ENCODE measurements around the gene MRPL53.
"Not testable (repeated sequence)": the region's sequence is repeated elsewhere in the genome, so short reads cannot be mapped to it uniquely, and the experiment has no call there.

The MRPL53 gene

GRCh38 chr2:74447230-74447999 lies 25.1 kb downstream of the MRPL53 start:
- DNase-seq: no peak

- no peak for DNase-seq
Observed at GRCh38 chr2:74444498-74445318, 27.8 kb downstream of the MRPL53 start.

DNA sequence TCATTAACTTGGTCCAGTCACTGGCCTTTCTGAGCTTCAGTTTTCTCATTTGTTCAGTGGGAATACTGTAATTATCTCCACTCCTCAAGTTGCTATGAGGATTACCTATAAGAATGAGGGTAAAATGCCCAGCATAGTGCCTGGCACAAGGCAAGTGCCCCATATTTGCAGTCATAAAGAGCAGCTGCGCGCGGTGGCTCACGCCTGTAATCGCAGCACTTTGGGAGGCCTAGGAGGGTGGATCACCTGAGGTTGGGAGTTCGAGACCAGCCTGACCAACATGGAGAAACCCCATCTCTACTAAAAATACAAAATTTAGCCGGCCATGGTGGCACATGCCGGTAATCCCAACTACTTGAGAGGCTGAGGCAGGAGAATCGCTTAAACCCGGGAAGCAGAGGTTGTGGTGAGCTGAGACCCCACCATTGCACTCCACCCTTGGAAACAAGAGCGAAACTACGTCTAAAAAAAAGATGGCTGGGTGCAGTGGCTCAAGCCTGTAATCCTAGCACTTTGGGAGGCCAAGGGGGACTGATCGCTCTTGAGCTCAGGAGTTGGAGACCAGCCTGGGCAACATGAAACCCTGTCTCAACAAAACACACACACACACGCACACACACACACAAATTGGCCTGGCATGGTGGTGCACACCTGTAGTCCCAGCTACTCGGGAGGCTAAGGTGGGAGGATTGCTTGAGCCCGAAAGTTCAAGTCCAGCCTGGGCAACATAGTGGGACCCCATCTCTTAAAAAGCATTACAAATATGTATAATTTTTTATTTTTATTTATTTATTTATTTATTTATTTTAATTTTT lies 29.8 kb downstream of the MRPL53 start:
- DNase-seq: not testable (repeated sequence)

DNA sequence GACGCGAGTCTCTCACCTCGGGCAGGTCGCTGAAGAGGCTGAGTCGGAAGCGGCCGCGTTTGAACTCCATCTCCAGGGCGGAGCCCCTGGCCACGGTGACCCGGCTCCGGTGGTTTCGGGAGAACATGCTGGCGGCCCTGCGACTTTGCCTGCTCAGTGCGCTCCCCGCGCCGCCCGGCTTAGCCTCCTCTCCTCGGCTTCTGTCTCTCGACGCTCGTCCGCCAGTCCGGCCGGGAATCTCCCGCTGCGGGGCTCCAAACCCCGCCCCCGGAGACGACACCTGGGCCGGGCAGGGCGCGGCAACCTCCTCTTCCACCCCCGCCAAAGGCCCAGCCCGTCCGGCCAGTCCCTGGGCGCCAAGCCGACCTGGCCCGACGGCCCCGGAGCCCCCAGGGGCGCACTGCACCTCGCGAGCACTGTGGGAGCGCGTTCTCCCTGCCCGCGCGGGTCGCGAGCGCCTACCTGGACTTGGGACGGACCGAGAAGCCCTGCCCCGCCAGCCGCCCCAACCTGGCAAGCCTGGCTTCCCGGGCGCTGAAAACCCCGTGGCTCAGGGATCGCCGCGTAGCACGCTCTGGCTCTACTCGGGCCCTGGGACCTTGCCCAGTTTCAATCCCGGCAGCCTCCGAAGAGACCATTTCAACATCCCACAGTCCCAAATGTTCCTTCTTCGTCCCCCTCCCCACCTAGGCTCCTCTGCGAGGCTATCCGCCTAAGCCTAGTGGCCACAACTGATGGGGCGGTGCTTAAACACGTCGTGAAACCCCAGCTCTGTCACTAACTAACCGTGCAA lies 30.6 kb downstream of the MRPL53 start, which contains the start of gene RTKN:
RTKN (minus strand) TSS at position 248 of the 793 bp plus-strand sequence; CDS start at position 127, 121 bp downstream.
- DNase-seq: no peak

- no peak for DNase-seq
Observed at GRCh38 chr2:74441170-74441689, 31.2 kb downstream of the MRPL53 start.

DNA sequence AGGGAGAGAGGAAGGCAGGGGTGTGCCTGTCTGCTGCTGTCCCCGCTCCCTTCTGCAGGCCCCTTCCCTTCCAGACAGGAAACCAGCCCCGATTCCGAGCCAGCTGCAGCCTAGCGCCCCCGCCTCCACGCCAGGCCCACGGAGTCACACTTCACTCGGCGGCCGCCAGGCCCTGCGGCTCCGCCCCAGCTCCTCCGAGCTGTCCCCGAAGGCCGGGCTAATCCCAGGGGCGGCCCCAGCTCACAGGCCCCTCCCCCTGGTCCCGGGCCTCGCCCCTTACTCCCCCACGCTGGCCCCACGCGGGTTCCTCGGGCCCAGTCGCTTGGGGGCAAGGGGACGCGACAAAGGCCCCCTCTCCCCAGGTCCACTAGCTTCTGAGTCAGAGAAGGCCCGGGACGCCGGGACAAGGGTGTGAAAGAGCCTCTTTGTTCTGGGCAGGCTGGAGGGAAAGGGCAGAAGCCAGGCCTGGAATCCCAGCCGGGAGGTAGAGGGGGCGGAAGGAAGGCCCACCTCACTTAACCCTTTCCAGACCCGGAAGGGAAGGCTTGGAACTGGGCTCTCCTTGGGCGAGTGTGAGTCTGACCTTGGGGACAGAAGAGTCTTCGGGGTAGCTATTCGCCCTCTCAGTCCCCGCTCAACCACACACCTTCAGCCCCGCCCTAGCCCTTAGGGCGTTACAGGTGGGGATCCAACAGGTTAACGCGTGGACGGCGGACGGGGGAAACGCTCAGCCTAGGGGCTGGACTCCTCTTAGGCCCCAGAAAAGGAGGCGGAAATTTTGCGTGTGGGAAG lies 31.9 kb downstream of the MRPL53 start:
- DNase-seq: peak; percentile 63

DNA sequence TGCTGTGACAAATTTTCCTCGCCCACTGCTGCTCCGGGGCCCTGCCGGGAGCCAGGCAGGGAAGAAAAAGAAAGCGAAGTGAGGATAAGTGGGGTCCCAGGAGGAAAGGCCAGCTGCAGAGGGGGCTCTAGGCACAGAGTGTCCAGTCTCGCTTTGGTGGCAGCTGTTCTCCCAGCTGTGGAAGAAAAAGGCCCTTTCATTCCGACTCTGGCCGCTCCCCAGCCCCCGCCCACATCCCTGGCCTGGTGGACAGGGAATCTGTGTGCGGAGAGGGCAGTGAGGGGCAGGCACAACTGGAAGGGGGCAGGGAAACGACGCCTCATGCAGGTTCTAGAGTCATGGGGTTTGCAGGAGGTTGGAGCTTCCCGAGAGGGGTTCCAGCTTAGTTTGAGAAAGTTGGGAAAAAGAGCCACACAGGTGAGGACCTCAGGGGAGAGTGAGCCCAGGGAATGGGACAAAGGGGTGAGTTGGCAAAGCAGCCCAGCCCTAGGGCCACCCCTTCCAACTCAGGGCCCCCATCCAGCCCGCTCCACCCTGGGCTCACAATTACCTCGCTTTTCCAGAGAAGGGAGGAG lies 32.6 kb downstream of the MRPL53 start:
- DNase-seq: no peak

DNA sequence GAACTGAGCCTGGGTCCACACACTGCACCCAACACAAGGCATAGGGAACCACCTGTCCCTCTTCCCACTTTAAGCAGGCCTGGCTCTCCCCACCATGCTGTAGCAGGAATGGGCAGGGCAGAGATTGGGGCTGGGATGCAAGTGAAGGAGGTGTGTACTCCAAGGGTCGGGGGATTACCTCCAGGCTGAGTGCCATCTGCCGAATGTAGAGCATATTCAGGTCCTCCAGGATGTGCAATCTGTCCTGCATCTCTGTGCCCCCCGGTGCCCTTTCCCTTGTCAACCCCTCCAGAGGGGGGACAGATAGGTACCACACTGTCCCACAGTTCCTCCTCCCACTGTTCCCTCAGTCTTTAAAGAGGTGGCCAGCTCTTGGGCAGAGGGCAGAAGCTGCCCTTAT lies 33.1 kb downstream of the MRPL53 start:
- no peak for DNase-seq

DNA sequence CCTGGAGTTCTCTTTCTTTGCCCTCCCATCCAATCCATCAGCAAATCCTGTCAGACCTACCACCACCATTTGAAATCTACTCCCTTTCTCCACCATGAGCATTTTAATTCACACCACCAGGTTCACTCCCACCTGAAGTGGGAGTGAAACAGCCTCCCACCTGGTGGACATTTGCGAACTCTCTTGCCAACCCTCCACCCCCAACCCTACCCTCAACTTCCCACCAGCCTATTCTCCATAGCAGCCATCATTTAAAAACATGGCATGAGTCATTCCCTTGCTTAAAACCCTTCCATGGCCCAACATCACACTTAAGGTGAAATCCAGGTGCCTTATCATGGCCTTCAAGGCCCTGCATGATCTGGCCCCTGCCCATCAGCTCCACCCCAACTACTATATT lies 34.2 kb downstream of the MRPL53 start:
- no peak for DNase-seq

DNA sequence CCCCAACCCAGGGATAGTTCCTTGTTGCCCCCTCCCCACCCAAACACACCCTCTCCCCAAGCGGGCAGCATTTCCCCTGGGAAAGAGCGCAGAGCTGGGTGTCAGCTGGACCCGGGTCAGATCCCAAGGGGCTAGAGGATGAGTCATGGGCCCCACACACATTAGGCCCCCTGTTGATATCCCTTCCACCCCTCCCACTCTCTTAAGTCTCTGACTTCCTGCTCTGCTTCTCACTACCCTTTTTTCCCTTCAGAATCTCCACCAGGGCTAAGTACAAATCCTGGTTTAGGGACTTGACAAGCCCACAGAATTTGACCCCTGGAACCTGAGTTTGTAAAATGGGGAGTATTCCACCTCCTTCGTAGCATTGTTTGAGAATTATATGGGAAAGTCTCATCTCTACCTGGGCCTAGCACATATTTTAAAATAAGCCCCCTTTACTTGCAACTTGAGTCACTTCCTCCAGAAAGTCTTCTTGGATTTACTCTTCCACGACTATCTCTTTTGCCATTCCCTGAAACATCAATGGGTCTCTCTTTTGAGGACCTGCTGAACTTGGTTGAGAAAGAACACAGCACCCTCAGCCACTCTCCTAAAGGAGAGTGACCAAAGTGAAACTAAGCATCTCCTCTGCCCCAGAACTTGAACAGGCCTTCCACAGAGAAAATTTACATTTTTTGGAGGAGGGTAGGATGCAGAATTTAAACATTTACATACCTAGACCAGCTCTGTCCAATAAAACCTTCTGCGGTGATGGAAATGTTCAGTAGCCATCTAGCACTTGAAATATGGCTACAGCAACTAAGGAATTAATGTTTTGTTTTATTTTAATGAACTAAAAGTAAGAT lies 35.4 kb downstream of the MRPL53 start:
- no peak for DNase-seq

- DNase-seq: no peak
Observed at GRCh38 chr2:74436111-74436805, 36.2 kb downstream of the MRPL53 start.

- no peak for DNase-seq
Observed at GRCh38 chr2:74430502-74430901, 42.0 kb downstream of the MRPL53 start.

DNA sequence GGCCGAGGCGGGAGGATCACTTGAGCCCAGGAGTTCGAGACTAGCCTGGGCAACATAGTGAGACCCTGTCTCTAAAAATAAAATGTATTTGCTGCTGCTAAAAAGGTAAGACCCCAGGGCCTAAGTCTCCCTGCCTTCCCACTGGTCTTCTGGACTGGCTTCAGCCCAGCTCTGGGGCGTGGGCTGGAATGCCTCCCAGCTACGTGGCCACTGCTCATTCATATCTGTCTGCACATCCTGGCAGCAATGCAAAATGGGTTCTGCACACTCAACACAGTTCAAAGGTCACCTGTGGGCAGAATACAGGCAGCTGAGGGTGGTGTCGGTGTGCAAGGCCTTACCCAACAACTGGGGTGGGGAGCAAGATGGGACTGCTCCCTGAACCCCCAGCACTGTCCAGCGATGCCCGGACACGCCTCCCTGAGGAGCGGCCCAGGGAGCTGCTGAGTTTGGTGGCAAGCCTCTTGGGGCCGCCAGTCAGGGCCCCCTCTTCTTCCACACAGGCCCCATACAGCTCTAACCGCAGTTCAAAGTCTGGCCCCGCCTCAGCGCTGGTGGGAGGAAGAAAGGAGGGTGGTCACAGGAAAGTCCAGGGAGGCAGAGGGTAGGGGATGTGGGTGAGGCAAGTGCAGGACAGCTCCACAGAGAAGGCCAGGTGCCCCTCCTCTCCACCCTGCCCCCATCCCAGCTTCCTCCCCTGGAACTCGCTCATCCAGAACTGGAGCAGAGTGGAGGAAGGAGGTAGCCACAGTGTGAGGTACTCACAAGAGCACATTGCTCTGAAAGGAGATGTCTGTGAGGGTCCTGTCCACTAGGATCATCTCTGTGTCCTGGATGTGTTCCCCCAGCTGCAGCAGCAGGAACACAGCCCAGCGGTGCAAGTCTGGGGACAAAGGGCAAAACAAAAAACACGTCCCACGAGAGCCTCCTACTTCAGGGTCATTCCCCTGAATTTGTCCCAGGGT lies 42.7 kb downstream of the MRPL53 start:
- no peak for DNase-seq

DNA sequence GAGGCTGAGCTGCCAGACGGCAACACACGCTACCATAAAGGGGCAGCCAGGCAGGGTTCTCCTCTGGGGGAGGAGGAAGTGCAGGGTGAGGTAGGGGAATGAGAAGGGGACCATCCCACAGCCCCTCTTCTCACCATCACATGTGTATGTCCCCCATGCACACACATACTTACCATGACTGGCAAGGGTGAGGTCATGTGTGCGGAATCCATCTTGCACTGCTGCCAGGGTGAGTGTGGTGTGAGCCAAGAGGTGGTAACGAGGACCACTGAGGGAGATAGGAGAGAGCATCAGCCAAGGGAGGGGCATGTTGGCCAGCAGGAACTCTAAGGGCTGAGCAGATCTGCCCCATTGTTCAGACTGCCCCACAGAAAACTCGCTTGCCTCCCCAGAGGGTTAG lies 43.8 kb downstream of the MRPL53 start:
- no peak for DNase-seq

DNA sequence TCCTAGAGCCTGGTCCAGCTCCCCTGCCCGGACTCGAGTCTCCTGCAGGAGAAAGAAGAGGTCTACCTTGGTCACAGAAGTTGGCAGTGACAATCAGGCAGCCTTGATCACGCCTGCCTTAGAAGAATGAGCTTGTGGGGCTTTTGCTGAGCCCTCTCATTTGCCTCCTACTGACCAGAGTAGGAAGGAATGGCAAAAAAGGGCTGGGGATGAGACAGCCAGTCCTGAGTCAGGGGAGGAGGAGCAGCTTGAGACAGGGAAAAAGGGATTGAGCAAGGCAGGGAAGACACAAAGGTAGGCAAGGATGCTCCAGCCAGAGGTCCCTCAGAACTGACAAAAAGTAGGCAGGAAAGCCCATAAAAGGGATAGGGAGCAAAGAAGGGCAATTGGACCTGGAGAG lies 44.9 kb downstream of the MRPL53 start:
- DNase-seq: no peak

- no peak for DNase-seq
Observed at GRCh38 chr2:74426181-74426758, 46.2 kb downstream of the MRPL53 start.

DNA sequence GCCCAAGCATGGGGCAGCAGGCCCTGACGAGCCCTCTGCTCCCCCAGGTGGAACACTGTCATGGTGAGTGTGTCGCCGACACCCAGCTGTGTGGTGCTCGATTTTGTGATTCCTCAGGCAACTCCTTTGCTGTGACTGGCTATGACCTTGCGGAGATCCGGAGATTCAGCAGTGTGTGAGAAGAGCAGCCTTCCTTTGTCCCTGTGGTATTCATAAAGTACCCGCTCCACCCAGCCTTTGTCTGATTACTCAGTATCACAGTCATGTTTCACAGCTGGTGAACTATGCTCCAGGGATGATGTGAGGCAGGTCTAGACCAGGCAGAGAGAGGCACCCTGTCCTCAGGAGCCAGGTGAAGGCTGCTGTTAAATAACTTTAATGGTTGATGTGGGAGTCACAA lies 47.0 kb downstream of the MRPL53 start:
- no peak for DNase-seq

GRCh38 chr2:74424995-74425406 lies 47.5 kb downstream of the MRPL53 start:
- DNase-seq: no peak

Measured in amniotic stem cell (primary cell).